Duodenal mucosa (tissue), 2 donors: ENCODE measurements around the gene ZNF184.

Experiments used
- H3K27ac ChIP-seq: one replicate; pipeline ENCODE4 v1.7.0; 2013; ENCODE audit warnings: low read depth, low read length
- H3K27me3 ChIP-seq, 2 donors: one replicate each; pipeline ENCODE4 v1.7.0; 2013; ENCODE audit warnings: low read length in 2 of 2, control low read depth in 1 of 2; ENCODE audit not compliant: insufficient read depth in 2 of 2, control insufficient read depth in 1 of 2
- H3K36me3 ChIP-seq, 2 donors: one replicate each; pipeline ENCODE4 v1.7.0; 2013; ENCODE audit warnings: low read length in 2 of 2, control low read depth in 1 of 2; ENCODE audit not compliant: insufficient read depth in 2 of 2, control insufficient read depth in 1 of 2
- H3K4me1 ChIP-seq, 2 donors: one replicate each; pipeline ENCODE4 v1.7.0; 2013; ENCODE audit warnings: low read length in 2 of 2, control low read depth in 1 of 2; ENCODE audit not compliant: insufficient read depth in 2 of 2, control insufficient read depth in 1 of 2
- H3K4me3 ChIP-seq, 2 donors: one replicate each; pipeline ENCODE4 v1.7.0; 2013; ENCODE audit warnings: low read length in 2 of 2, low read depth in 1 of 2
- H3K9ac ChIP-seq, 2 donors: one replicate each; pipeline ENCODE4 v1.7.0; 2013; ENCODE audit warnings: low read length in 2 of 2, low read depth in 1 of 2
- H3K9me3 ChIP-seq, 2 donors: one replicate each; pipeline ENCODE4 v1.7.0; 2013; ENCODE audit warnings: low read length in 2 of 2, control low read depth in 1 of 2; ENCODE audit not compliant: control insufficient read depth in 1 of 2

ZNF184 gene

DNA sequence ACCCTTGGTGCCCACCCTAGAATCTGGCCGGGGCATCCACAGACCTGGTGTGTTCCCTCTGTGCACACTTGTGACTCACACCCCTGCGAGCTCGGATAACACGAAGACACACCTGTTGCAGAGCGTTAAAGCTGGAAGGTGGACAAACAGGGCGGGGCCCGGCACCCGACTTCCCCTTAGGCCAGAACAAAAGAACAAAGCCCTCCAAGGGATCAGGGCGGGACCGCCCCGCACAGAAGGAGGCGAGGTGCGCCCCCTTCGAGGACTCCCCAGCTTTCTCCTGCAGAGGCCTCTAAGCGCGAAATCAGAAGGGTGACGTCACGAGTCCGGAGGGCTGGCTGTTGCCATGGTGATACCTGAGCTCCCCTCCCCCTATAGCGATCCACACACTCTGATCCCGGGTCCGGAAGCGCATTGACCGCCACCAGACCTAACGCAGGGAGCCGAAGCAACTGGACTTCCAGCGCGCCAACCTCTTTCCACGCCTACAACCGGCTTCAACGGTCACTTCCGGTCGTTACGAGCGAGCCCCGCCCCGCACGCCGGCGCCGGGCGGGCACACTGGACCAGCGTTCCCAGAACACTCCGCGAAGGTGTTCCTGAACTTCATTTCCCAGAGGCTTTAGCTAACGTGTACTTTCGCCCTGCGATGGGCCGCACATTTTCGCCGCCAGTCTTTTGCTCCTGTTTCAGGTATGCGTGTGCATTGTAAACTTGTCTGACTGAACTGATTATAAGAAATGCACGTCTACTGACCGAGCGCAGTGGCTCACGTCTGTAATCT lies at the start of gene ZNF184:
ZNF184 (minus strand) TSS at position 489 of the 784 bp plus-strand sequence. CDS start 811 bp downstream, outside the sequence.
- peak within 1 kb of the TSS; percentile 96 for H3K27ac ChIP-seq
- peaks cover 3 to 6% of the 10 kb centered on the region in 2 donors for H3K36me3 ChIP-seq
- H3K9me3 ChIP-seq: no peaks in the 10 kb centered on the region
- H3K4me1 ChIP-seq: peaks cover 11 to 13% of the 10 kb centered on the region in 2 donors
- peak within 1 kb of the TSS; percentile 94 to 100 for H3K4me3 ChIP-seq
- H3K9ac ChIP-seq: peak within 1 kb of the TSS; percentile 82 to 94
- no peaks in the 10 kb centered on the region for H3K27me3 ChIP-seq

GRCh38 chr6:27518881-27519795 lies 46.2 kb upstream of the ZNF184 start:
- Histone ChIP-seq H3K27me3 (peaks cover 18 to 25% of the 10 kb centered on the region in 2 donors), H3K9ac (peak overlapping the region; percentile 69 to 90), H3K36me3 (no peaks in the 10 kb centered on the region), H3K27ac (no peak overlapping the region), H3K4me1 (peaks cover 8 to 9% of the 10 kb centered on the region in 2 donors), H3K9me3 (no peaks in the 10 kb centered on the region), H3K4me3 (peak overlapping the region; percentile 90 to 95)

GRCh38 chr6:27517928-27518787 lies 45.3 kb upstream of the ZNF184 start:
- Histone ChIP-seq H3K4me3 (peak overlapping the region; percentile 90 to 95), H3K27ac (no peak overlapping the region)

GRCh38 chr6:27517238-27517637 lies 44.3 kb upstream of the ZNF184 start:
- H3K9ac ChIP-seq: no peak overlapping the region
- H3K36me3 ChIP-seq: no peaks in the 10 kb centered on the region
- H3K9me3 ChIP-seq: no peaks in the 10 kb centered on the region
- peaks cover 20 to 38% of the 10 kb centered on the region in 2 donors for H3K27me3 ChIP-seq
- H3K4me1 ChIP-seq: peaks cover 8 to 9% of the 10 kb centered on the region in 2 donors
- H3K27ac ChIP-seq: no peak overlapping the region
- H3K4me3 ChIP-seq: no peak overlapping the region

More at GRCh38 chr6:27517928-27518787, 45.3 kb upstream of the ZNF184 start:
- peak overlapping the region; percentile 69 to 90 for H3K9ac ChIP-seq
- H3K9me3 ChIP-seq: no peaks in the 10 kb centered on the region
- peaks cover 8 to 9% of the 10 kb centered on the region in 2 donors for H3K4me1 ChIP-seq
- no peaks in the 10 kb centered on the region for H3K36me3 ChIP-seq
- peaks cover 18 to 30% of the 10 kb centered on the region in 2 donors for H3K27me3 ChIP-seq

GRCh38 chr6:27514906-27515495 lies 42.1 kb upstream of the ZNF184 start:
- H3K36me3 ChIP-seq: no peaks in the 10 kb centered on the region
- no peak overlapping the region for H3K4me3 ChIP-seq
- peaks cover 8 to 9% of the 10 kb centered on the region in 2 donors for H3K4me1 ChIP-seq
- no peak overlapping the region for H3K27ac ChIP-seq
- no peaks in the 10 kb centered on the region for H3K9me3 ChIP-seq
- no peak overlapping the region for H3K9ac ChIP-seq
- peaks cover 24 to 38% of the 10 kb centered on the region in 2 donors for H3K27me3 ChIP-seq

GRCh38 chr6:27512525-27512924 lies 39.6 kb upstream of the ZNF184 start:
- Histone ChIP-seq H3K27ac (no peak overlapping the region), H3K9me3 (no peaks in the 10 kb centered on the region), H3K4me3 (no peak overlapping the region), H3K9ac (no peak overlapping the region), H3K36me3 (no peaks in the 10 kb centered on the region), H3K27me3 (peaks cover 27 to 43% of the 10 kb centered on the region in 2 donors), H3K4me1 (no peaks in the 10 kb centered on the region)

DNA sequence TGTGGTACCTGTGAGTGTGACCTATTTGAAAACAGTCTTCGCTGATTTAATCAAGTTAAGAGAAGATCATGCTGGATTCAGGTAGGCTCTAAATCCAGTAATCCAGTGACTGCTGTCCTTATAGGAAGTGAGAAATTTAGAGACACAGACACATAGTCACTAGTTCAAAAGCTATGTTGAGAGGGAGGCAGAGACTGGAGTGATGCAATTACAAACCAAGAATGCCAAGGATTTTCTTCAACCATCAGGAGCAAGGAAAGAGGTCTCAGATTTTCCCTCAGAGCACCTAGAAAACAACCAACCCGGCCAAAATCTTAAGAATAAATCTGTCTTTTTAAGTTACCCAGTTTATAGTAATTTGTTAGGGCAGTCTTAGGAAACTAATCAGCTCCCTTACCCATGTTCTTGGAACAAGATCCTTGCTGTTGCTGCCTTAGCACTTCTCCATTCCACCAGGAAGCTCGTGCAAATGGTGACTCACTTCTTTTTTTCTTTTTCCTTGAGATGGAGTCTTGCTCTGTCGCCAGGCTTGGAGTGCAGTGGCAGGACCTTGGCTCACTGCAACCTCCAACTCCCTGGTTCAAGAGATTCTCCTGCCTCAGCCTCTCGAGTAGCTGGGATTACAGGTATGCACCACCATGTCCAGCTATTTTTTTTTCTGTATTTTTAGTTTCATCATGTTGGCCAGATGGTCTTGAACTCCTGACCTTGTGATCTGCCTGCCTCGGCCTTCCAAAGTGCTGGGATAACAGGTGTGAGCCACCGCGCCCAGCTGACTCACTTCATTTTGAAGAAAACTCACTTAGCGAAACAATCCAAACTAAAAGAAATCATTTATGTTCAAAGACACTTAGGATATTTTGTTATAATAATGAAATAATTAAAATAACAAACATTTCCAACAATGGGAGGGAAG lies 34.4 kb upstream of the ZNF184 start:
- peaks cover 5 to 8% of the 10 kb centered on the region in 2 donors for H3K27me3 ChIP-seq
- no peaks in the 10 kb centered on the region for H3K9me3 ChIP-seq

DNA sequence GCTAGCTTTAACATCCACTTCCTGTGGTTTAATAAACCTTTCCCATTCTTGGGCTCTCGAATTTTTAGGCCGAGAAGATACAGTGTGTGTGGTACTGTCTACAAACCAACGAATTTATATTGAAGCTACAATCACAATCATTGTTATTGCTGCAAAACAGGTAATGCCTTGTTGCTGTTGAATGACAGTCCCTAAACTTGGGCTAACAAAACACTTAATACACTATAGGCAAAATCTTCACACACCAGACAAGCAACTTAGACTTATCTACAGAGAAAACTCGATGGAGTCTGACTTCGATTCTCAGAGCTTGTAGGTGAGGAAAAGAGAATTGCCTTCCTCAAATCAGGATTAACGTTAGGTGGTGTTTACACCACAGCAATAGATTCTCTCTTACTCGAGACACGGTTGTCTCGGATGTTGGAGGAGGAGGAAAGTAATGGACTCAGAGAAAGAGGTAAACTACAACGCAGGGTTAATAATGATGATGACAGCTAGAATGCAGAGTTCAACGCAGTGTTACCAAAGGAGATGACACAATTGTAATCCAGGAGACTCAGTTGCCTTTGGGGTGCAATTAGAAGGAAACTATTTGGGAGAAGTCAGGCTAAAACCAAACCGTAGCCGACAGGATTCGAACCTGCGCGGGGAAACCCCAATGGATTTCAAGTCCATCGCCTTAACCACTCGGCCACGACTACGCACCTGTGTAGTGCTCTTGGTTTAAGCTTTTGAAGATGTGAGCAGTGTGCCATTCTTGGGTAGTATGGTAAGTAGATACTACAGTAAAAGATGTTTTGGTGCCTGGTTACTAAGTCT lies 32.5 kb upstream of the ZNF184 start:
- H3K36me3 ChIP-seq: no peaks in the 10 kb centered on the region
- H3K9ac ChIP-seq: no peak overlapping the region
- H3K9me3 ChIP-seq: no peaks in the 10 kb centered on the region
- H3K4me1 ChIP-seq: peaks cover 8 to 11% of the 10 kb centered on the region in 2 donors
- peaks cover 5 to 6% of the 10 kb centered on the region in 2 donors for H3K27me3 ChIP-seq
- H3K27ac ChIP-seq: no peak overlapping the region
- no peak overlapping the region for H3K4me3 ChIP-seq

More for the DNA sequence above, 34.4 kb upstream of the ZNF184 start:
- no peak overlapping the region for H3K4me3 ChIP-seq
- peaks cover 5 to 9% of the 10 kb centered on the region in 2 donors for H3K4me1 ChIP-seq
- H3K27ac ChIP-seq: no peak overlapping the region
- H3K9ac ChIP-seq: no peak overlapping the region
- no peaks in the 10 kb centered on the region for H3K36me3 ChIP-seq
